Right atrium auricular region (tissue), 2 donors: ENCODE data around the gene RGS7BP. TPM values are rescaled to one million over a fixed set of nuclear protein-coding genes. Genes with fewer than 3 reads are reported as not detected.

ENCODE experiments used
- DNase-seq: peaks from one replicate; pipeline ENCODE4 v3.0.0-alpha.2; 2019; ENCODE audit warnings: low spot score
- H3K27ac ChIP-seq, 2 donors: fragments of 200-600 bp; sonication (generic); 1 replicate in 1 of 2; 2 replicates in 1 of 2; pipeline ENCODE4 v1.5.1; 2016 to 2019
- H3K27me3 ChIP-seq, 2 donors: fragments of 200-600 bp; sonication (generic); one replicate each; pipeline versions ENCODE4 v1.5.1 to v1.6.0; 2017 to 2019
- H3K36me3 ChIP-seq: fragments of 200-600 bp; sonication (generic); one replicate; pipeline ENCODE4 v1.5.1; 2016
- H3K4me1 ChIP-seq, 2 donors: fragments of 200-600 bp; sonication (generic); one replicate each; pipeline versions ENCODE4 v1.5.1 to v1.6.0; 2017 to 2019
- H3K4me3 ChIP-seq, 2 donors: fragments of 200-600 bp; sonication (generic); 1 replicate in 1 of 2; 2 replicates in 1 of 2; pipeline ENCODE4 v1.5.1; 2017 to 2019; ENCODE audit warnings: mild to moderate bottlenecking in 1 of 2, moderate library complexity in 1 of 2
- H3K9me3 ChIP-seq, 2 donors: fragments of 200-600 bp; sonication (generic); one replicate each; pipeline ENCODE4 v1.5.1; 2019
- CTCF ChIP-seq, 2 donors: fragments of 200-600 bp; sonication (generic); IDR thresholded peaks; one replicate each; pipeline ENCODE4 v1.5.1; 2019; ENCODE audit warnings: antibody characterized with exemption in 2 of 2
- total RNA-seq, 2 donors: library from RNA; depleted of rRNA; stranded (reverse); fragments of >200 nt; gene quantifications; one replicate each; pipeline ENCODE4 v1.1.0, GENCODE V29; 2016

RGS7BP gene
- total RNA-seq, 2 donors from 2014 or later, result 2.4 to 3.6 TPM

- no peak overlapping the region for H3K27ac ChIP-seq
- no peak overlapping the region for H3K4me3 ChIP-seq
- no peaks in the 10 kb centered on the region for H3K4me1 ChIP-seq
- H3K27me3 ChIP-seq, result no peaks in the 10 kb centered on the region
- TF ChIP-seq CTCF (IDR thresholded peaks at IDR 0.05), result no peak
- no peaks in the 10 kb centered on the region for H3K36me3 ChIP-seq
- H3K9me3 ChIP-seq, result no peaks in the 10 kb centered on the region
- no peak for DNase-seq
Observed at GRCh38 chr5:64615895-64616294, 110.1 kb downstream of the RGS7BP start.

- H3K9me3 ChIP-seq, result no peaks in the 10 kb centered on the region
- no peaks in the 10 kb centered on the region for H3K36me3 ChIP-seq
- no peak overlapping the region for H3K27ac ChIP-seq
- no peaks in the 10 kb centered on the region for H3K4me1 ChIP-seq
- no peaks in the 10 kb centered on the region for H3K27me3 ChIP-seq
- H3K4me3 ChIP-seq, result no peak overlapping the region
- DNase-seq, result no peak
- TF ChIP-seq CTCF (IDR thresholded peaks at IDR 0.05), result no peak
Observed at GRCh38 chr5:64619609-64620008, 113.8 kb downstream of the RGS7BP start.

GRCh38 chr5:64622991-64623390, 117.2 kb downstream of the RGS7BP start:
- no peaks in the 10 kb centered on the region for H3K27me3 ChIP-seq
- H3K4me1 ChIP-seq, result no peaks in the 10 kb centered on the region
- TF ChIP-seq CTCF (IDR thresholded peaks at IDR 0.05), result no peak
- H3K9me3 ChIP-seq, result no peaks in the 10 kb centered on the region
- no peak overlapping the region for H3K27ac ChIP-seq
- H3K4me3 ChIP-seq, result no peak overlapping the region
- DNase-seq, result no peak
- no peaks in the 10 kb centered on the region for H3K36me3 ChIP-seq

- H3K9me3 ChIP-seq, result no peaks in the 10 kb centered on the region
- H3K27ac ChIP-seq, result no peak overlapping the region
- H3K4me1 ChIP-seq, result no peaks in the 10 kb centered on the region
- H3K36me3 ChIP-seq, result no peaks in the 10 kb centered on the region
- TF ChIP-seq CTCF (IDR thresholded peaks at IDR 0.05), result no peak
- H3K27me3 ChIP-seq, result no peaks in the 10 kb centered on the region
- no peak for DNase-seq
- H3K4me3 ChIP-seq, result no peak overlapping the region
Observed at GRCh38 chr5:64625678-64626077, 119.9 kb downstream of the RGS7BP start.

GRCh38 chr5:64628901-64629300, 123.1 kb downstream of the RGS7BP start:
- DNase-seq, result no peak
- Histone ChIP-seq H3K36me3 (no peaks in the 10 kb centered on the region), H3K27me3 (no peaks in the 10 kb centered on the region), H3K9me3 (no peaks in the 10 kb centered on the region), H3K4me1 (no peaks in the 10 kb centered on the region), H3K4me3 (no peak overlapping the region), H3K27ac (no peak overlapping the region)
- no peak for TF ChIP-seq CTCF (IDR thresholded peaks at IDR 0.05)

GRCh38 chr5:64629841-64630240, 124.0 kb downstream of the RGS7BP start:
- H3K27me3 ChIP-seq, result no peaks in the 10 kb centered on the region
- no peaks in the 10 kb centered on the region for H3K9me3 ChIP-seq
- H3K4me1 ChIP-seq, result no peaks in the 10 kb centered on the region
- DNase-seq, result no peak
- no peak for TF ChIP-seq CTCF (IDR thresholded peaks at IDR 0.05)
- H3K36me3 ChIP-seq, result no peaks in the 10 kb centered on the region
- no peak overlapping the region for H3K27ac ChIP-seq
- no peak overlapping the region for H3K4me3 ChIP-seq
